GM23248 (cell line): ENCODE results near the gene ZNF717. TPM values are rescaled to one million over a fixed set of nuclear protein-coding genes. Genes with fewer than 3 reads are reported as not detected.

Source experiments
- DNase-seq: peaks from one replicate; pipeline ENCODE4 v3.0.0-alpha.2; 2015
- H2AFZ ChIP-seq: fragments of 200-600 bp; sonication (generic); 2 replicates; pipeline ENCODE4 v1.6.1; 2016; ENCODE audit warnings: antibody characterized with exemption
- H3F3A ChIP-seq: fragments of 200-600 bp; sonication (generic); 2 replicates; pipeline ENCODE4 v1.6.1; 2016; ENCODE audit warnings: mild to moderate bottlenecking, antibody characterized with exemption, mixed run types; ENCODE audit not compliant: insufficient read depth
- H3K27ac ChIP-seq: fragments of 200-600 bp; sonication (generic); 2 replicates; pipeline ENCODE4 v1.5.1; 2016; ENCODE audit warnings: mild to moderate bottlenecking
- H3K27me3 ChIP-seq: fragments of 200-600 bp; sonication (generic); replicated peaks from 2 replicates; pipeline ENCODE4 v1.6.1; 2016; ENCODE audit warnings: mild to moderate bottlenecking; ENCODE audit not compliant: insufficient read depth
- H3K36me3 ChIP-seq: fragments of 200-600 bp; sonication (generic); 2 replicates; pipeline ENCODE4 v1.6.1; 2016; ENCODE audit warnings: low read depth, mild to moderate bottlenecking
- H3K4me1 ChIP-seq: fragments of 200-600 bp; sonication (generic); 2 replicates; pipeline ENCODE4 v1.6.1; 2016; ENCODE audit warnings: mild to moderate bottlenecking; ENCODE audit not compliant: insufficient read depth
- H3K4me2 ChIP-seq: fragments of 200-600 bp; sonication (generic); one replicate; pipeline ENCODE4 v1.6.1; 2016; ENCODE audit warnings: mild to moderate bottlenecking; ENCODE audit not compliant: unreplicated experiment
- H3K4me3 ChIP-seq: fragments of 200-600 bp; sonication (generic); 2 replicates; pipeline ENCODE4 v1.5.1; 2016; ENCODE audit warnings: mild to moderate bottlenecking
- H3K79me2 ChIP-seq: fragments of 200-600 bp; sonication (generic); 2 replicates; pipeline ENCODE4 v1.6.1; 2016; ENCODE audit warnings: mild to moderate bottlenecking; ENCODE audit not compliant: insufficient read depth
- H3K9ac ChIP-seq: fragments of 200-600 bp; sonication (generic); 2 replicates; pipeline ENCODE4 v1.6.1; 2016; ENCODE audit warnings: mild to moderate bottlenecking
- H3K9me2 ChIP-seq: fragments of 200-600 bp; sonication (generic); 2 replicates; pipeline ENCODE4 v1.6.1; 2016; ENCODE audit warnings: mixed run types, mild to moderate bottlenecking, moderate library complexity; ENCODE audit not compliant: insufficient read depth
- H3K9me3 ChIP-seq: fragments of 200-600 bp; sonication (generic); one replicate; pipeline ENCODE4 v1.6.1; 2017; ENCODE audit warnings: low read depth
- H4K20me1 ChIP-seq: fragments of 200-600 bp; sonication (generic); 2 replicates; pipeline ENCODE4 v1.6.0; 2016; ENCODE audit not compliant: insufficient read depth
- EZH2 ChIP-seq: fragments of 200-600 bp; sonication (generic); IDR thresholded peaks from 2 replicates; pipeline ENCODE4 v1.6.1; 2018; ENCODE audit warnings: antibody characterized with exemption, mild to moderate bottlenecking; ENCODE audit not compliant: insufficient read depth, poor library complexity, severe bottlenecking
- EZH2phosphoT487 ChIP-seq: fragments of 200-600 bp; sonication (generic); IDR thresholded peaks from 2 replicates; pipeline ENCODE4 v1.6.1; 2018; ENCODE audit warnings: antibody characterized with exemption, moderate library complexity, mild to moderate bottlenecking, low read depth; ENCODE audit not compliant: insufficient read depth
- WGBS, 2 experiments: methylation state at CpG; one replicate each; pipeline ENCODE4 v1.1.6; 2015 to 2017; ENCODE audit warnings: low lambda C conversion rate in 2 of 2, low coverage in 1 of 2; ENCODE audit errors: missing lambda C conversion rate in 2 of 2; 5-methylcytosine and 5-hydroxymethylcytosine counted together
- in situ Hi-C: fragments of 300-500 bp; cut with MboI; formaldehyde crosslinking; loops from 2 replicates; pipeline ENCODE4 v1.15.0; 2020
- polyA plus RNA-seq: library from polyadenylated mRNA; unstranded; fragments of >200 nt; fragmentation: Nextera tagmentation; extraction: Ambion mirVana; gene quantifications from 2 replicates; pipeline ENCODE4 v1.2.1, GENCODE V29; 2016
- total RNA-seq: library from RNA; depleted of rRNA; stranded (reverse); fragments of >200 nt; shearing (Covaris generic); gene quantifications from 2 replicates; pipeline ENCODE4 v1.2.3, GENCODE V29; 2014

ZNF717 gene
- total and polyA plus RNA-seq, 2 experiments from 2014 or later, result 5.8 to 6.7 TPM

GRCh38 chr3:75768303-75769017 lies 16.9 kb downstream of the ZNF717 start:
- DNase-seq, result no peak
- WGBS, 2 experiments, result 79 to 90% methylated on average over 2 to 7 of the region's 7 CpGs

GRCh38 chr3:75737831-75738493 lies 47.4 kb downstream of the ZNF717 start:
- no peak overlapping the region for H3K9ac ChIP-seq
- peaks cover 24% of the 10 kb centered on the region for H3F3A ChIP-seq
- no peaks in the 10 kb centered on the region for H4K20me1 ChIP-seq
- H3K36me3 ChIP-seq, result peaks cover 54% of the 10 kb centered on the region
- no peak overlapping the region for H2AFZ ChIP-seq
- H3K4me2 ChIP-seq, result no peak overlapping the region
- no peaks in the 10 kb centered on the region for H3K9me2 ChIP-seq
- H3K27me3 ChIP-seq, result no peaks in the 10 kb centered on the region
- TF ChIP-seq EZH2phosphoT487 (no peak), EZH2 (no peak)
- H3K79me2 ChIP-seq, result no peaks in the 10 kb centered on the region
- DNase-seq, result peak; percentile 36
- H3K9me3 ChIP-seq, result peaks cover 10% of the 10 kb centered on the region
- no peak overlapping the region for H3K27ac ChIP-seq
- H3K4me1 ChIP-seq, result no peaks in the 10 kb centered on the region
- in situ Hi-C loops, result no loop called here
- no peak overlapping the region for H3K4me3 ChIP-seq
- 78 to 88% methylated on average over 7 of the region's 7 CpGs for WGBS, 2 experiments

More at GRCh38 chr3:75768303-75769017, 16.9 kb downstream of the ZNF717 start:
- H3K9ac ChIP-seq, result no peak overlapping the region
- H3K27me3 ChIP-seq, result no peaks in the 10 kb centered on the region
- TF ChIP-seq EZH2phosphoT487 (no peak), EZH2 (no peak)
- H3K4me3 ChIP-seq, result no peak overlapping the region
- in situ Hi-C loops, result no loop called here
- H3K27ac ChIP-seq, result no peak overlapping the region
- no peaks in the 10 kb centered on the region for H3K9me3 ChIP-seq
- no peaks in the 10 kb centered on the region for H3K9me2 ChIP-seq
- H3K36me3 ChIP-seq, result 0 out of 2 replicates have a peak, but pooled peaks cover 6% of the 10 kb centered on the region
- H3K4me2 ChIP-seq, result no peak overlapping the region
- no peaks in the 10 kb centered on the region for H3K4me1 ChIP-seq
- no peaks in the 10 kb centered on the region for H4K20me1 ChIP-seq
- no peak overlapping the region for H2AFZ ChIP-seq
- H3F3A ChIP-seq, result no peaks in the 10 kb centered on the region
- H3K79me2 ChIP-seq, result peaks cover 25% of the 10 kb centered on the region

- no peak for DNase-seq
- no peaks in the 10 kb centered on the region for H3K4me1 ChIP-seq
- H3K79me2 ChIP-seq, result no peaks in the 10 kb centered on the region
- H3K4me3 ChIP-seq, result no peak overlapping the region
- H3K27me3 ChIP-seq, result no peaks in the 10 kb centered on the region
- H4K20me1 ChIP-seq, result no peaks in the 10 kb centered on the region
- H3K27ac ChIP-seq, result no peak overlapping the region
- H2AFZ ChIP-seq, result no peak overlapping the region
- WGBS, 2 experiments, result 87 to 94% methylated on average over 2 of the region's 2 CpGs
- no peaks in the 10 kb centered on the region for H3K9me2 ChIP-seq
- no peak overlapping the region for H3K4me2 ChIP-seq
- H3K9me3 ChIP-seq, result no peaks in the 10 kb centered on the region
- no peaks in the 10 kb centered on the region for H3F3A ChIP-seq
- TF ChIP-seq EZH2 (no peak), EZH2phosphoT487 (no peak)
- no peak overlapping the region for H3K9ac ChIP-seq
- in situ Hi-C loops, result no loop called here
- H3K36me3 ChIP-seq, result peaks cover 16% of the 10 kb centered on the region; the same call in 1 of the 2 replicates
Measured at GRCh38 chr3:75727985-75728384, 57.4 kb downstream of the ZNF717 start.

- H4K20me1 ChIP-seq, result no peaks in the 10 kb centered on the region
- WGBS, 2 experiments, result 62 to 63% methylated on average over 2 of the region's 2 CpGs
- H3K27me3 ChIP-seq, result no peaks in the 10 kb centered on the region
- no peak overlapping the region for H3K4me3 ChIP-seq
- no peaks in the 10 kb centered on the region for H3F3A ChIP-seq
- H3K9ac ChIP-seq, result no peak overlapping the region
- no peak overlapping the region for H2AFZ ChIP-seq
- no peaks in the 10 kb centered on the region for H3K9me3 ChIP-seq
- H3K9me2 ChIP-seq, result no peaks in the 10 kb centered on the region
- TF ChIP-seq EZH2phosphoT487 (no peak), EZH2 (no peak)
- H3K4me1 ChIP-seq, result no peaks in the 10 kb centered on the region
- H3K4me2 ChIP-seq, result no peak overlapping the region
- in situ Hi-C loops, result no loop called here
- DNase-seq, result no peak
- H3K36me3 ChIP-seq, result no peaks in the 10 kb centered on the region
- H3K79me2 ChIP-seq, result no peaks in the 10 kb centered on the region
- no peak overlapping the region for H3K27ac ChIP-seq
Measured at GRCh38 chr3:75692061-75692460, 93.3 kb downstream of the ZNF717 start.
